Eye (tissue), 1 donor: ENCODE data around the gene AMHR2.

Experiments used
- DNase-seq: peaks from one replicate; pipeline ENCODE4 v3.0.0-alpha.2; 2015

AMHR2 gene

GRCh38 chr12:53453953-53454640 is 30.4 kb downstream of the AMHR2 start:
- no peak for DNase-seq

- no peak for DNase-seq
Measured at GRCh38 chr12:53454707-53455106, 31.1 kb downstream of the AMHR2 start.

GRCh38 chr12:53456654-53457366 is 33.2 kb downstream of the AMHR2 start:
- no peak for DNase-seq

GRCh38 chr12:53459097-53459496 is 35.4 kb downstream of the AMHR2 start:
- DNase-seq = no peak

DNA sequence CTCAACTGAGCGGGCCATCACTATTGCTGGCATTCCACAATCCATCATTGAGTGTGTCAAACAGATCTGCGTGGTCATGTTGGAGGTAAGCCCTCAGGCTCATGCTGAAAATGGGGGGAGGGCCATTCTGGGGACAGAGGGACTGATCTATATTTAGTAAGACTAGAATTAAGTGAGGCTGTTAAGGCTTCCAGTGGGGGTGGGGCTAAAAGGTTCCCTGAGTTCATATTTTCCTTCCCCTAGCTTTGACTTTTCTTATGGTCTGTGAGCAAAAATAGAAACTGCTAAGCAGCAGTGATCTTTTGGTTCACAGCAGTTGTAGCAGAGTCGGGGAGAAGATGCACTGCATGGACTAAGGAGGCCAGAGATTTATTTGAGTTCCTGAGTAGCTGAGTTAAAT is 37.4 kb downstream of the AMHR2 start:
- DNase-seq = no peak

DNA sequence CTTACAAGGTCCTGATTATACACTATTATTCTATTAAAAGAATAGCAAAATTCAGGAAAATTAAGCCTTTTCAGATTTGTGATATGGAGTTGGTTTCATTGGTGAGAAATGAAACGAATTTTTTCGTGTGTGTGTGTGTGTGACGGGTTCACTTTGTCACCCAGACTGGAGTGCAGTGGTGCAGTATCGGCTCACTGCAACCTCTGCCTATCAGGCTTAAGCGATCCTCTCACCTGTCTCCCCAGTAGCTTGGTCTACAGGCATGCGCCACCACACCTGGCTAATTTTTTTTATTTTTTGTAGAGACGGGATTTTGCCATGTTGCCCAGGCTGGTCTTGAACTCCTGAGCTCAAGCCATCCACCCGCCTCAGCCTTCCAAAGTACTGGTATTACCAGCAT is 37.9 kb downstream of the AMHR2 start:
- no peak for DNase-seq

DNA sequence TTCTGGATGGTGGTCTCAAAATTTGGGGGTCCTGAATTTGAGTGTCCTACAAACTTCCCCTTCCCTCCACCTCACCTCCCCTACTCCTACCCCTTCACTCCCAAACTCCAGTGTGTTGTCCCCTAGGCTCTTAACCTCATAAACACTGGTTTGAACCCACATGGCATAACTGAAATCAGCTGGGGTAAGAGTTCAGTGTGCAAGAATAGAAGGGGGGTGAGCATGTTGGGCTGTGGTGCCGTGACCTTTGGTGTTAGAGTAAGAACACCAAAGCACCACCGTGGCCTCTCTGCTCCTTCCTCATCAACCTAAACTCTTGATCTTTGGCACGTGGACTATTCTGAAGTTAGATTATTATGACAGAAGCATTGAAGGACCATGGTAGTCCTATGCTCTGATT is 39.3 kb downstream of the AMHR2 start:
- DNase-seq = no peak

GRCh38 chr12:53463802-53464560 is 40.3 kb downstream of the AMHR2 start:
- no peak for DNase-seq

- DNase-seq = no peak
Measured at GRCh38 chr12:53464685-53465418, 41.2 kb downstream of the AMHR2 start.

- DNase-seq = no peak
Measured at GRCh38 chr12:53465679-53466078, 42.0 kb downstream of the AMHR2 start.

DNA sequence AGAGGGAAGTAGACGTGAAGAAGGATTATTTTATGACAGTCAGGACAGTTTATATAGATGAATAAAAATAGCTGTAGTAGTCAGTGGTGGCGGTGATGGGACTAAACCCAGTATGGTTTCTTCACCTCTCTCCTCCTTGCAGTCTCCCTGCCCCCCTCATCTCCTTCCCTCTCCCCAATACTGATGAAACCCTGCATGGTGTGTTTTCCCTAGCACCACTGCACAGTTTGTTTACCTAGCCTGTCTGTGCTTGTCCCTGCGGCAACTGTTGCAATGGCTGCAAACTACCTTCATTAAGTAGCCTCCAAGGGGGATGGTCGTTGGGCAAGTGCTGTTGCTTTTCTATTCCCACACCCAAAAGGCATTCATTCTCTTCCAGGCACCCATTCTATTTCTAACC is 43.0 kb downstream of the AMHR2 start:
- DNase-seq = no peak

DNA sequence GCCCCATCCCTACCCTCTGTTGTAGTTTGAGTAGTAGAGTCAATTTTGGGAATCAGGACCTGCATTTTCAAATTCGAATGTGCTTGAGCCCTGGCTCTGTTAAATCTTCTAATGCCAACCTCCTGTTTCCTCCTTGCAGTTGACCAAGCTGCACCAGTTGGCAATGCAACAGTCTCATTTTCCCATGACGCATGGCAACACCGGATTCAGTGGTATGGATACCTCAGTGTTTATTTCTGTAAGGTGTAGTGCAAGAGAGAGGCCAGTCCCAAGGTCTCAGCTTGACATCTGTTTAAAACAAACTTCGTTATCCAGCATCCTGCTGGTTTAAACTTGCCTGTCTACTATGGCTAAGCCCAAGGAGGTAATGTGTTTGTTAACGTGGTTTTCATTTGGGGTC is 43.4 kb downstream of the AMHR2 start:
- DNase-seq = no peak

DNA sequence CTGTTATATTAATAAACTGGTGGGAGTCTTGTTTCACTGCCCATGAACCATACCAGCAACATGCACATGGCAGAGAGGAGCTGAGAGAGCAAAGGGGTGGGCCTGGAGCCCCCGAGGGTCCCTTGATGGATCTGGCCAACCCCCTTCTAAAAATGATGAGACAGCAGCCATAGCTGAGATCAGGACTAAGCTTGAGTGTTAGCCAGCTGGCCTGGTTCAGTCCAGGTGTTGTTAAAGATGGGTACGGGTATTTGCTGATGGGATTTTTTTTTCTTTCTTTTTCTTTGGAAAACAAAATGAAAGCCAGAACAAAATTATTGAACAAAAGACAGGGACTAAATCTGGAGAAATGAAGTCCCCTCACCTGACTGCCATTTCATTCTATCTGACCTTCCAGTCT is 44.2 kb downstream of the AMHR2 start:
- DNase-seq = no peak

DNA sequence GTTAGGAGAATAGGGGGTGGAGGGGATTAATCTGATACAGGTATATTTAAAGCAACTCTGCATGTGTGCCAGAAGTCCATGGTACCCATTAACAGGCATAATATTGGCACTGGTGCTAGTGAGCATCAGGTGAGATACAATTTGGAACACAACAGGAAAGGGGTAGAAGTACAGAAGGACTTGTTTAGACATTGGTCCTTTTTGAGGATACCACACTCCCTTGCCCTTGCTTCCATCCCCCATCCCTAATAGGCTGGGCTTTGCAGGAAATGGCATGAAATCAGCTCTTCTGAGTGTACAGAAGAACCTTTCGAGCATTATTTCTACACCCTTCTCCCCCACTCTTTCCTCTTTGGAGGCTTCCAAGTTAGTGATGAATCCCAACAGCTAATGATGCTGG is 44.6 kb downstream of the AMHR2 start:
- DNase-seq = no peak

GRCh38 chr12:53472056-53472582 is 48.5 kb downstream of the AMHR2 start:
- no peak for DNase-seq

DNA sequence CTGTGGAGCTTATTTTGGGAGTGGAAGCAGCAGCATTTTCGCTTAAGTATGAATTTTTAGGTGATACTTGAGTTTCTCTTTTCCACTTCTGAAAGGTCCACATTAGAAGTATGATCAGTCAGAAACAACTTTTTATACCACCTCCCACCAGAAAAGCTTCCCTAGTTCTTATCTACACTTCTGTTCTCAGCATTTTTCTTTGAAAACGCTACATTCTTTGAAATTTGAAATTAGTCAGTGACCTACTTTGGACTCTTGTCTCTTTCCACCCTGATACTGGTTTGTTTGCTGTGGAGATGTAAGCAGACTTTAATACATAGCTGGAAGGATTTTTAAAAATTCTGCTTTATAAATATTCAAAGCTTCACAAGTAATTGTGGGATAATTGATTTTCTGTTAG is 50.4 kb downstream of the AMHR2 start:
- DNase-seq = no peak

DNA sequence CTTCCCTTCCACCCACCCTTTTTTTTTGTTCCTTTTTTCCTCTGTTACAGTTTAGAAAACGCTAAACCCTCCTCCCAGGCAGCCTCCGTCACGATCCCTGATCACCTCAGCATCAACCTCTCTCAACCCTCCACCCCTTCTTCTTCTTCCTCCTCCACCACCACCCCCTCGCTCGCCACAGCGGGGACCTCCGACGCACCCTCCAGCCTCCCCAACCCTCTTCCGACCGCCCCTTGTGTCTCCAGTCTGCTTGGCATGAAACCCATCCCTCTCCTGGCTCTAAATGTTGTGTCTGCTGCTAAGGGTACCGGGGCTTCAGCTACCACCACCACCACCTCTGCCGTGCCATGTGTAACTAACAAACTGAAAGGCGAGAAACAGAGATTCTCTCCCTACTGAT is 51.2 kb downstream of the AMHR2 start:
- no peak for DNase-seq

DNA sequence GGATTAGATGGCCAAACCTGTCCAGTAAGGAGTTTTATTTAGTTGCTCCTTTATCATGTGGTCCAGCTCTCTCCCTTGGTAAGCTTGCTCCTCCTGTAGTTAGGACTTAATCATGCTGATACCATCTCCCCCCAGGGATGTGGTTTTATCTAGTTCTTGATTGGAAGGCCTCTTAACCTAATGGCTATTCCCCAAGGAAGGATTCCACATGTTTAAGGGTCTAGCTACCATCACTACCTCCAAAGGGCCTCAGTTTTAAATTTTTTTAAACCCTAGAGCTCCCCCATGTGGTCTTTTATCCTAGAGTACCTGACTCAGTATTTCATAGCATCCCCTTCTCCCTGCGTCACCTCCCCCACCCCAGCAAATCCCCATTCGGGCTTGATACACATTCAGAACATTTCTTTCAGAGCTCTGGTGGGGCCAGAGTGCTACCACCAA is 53.1 kb downstream of the AMHR2 start:
- DNase-seq = no peak

- DNase-seq = no peak
Measured at GRCh38 chr12:53478865-53479264, 55.2 kb downstream of the AMHR2 start.

DNA sequence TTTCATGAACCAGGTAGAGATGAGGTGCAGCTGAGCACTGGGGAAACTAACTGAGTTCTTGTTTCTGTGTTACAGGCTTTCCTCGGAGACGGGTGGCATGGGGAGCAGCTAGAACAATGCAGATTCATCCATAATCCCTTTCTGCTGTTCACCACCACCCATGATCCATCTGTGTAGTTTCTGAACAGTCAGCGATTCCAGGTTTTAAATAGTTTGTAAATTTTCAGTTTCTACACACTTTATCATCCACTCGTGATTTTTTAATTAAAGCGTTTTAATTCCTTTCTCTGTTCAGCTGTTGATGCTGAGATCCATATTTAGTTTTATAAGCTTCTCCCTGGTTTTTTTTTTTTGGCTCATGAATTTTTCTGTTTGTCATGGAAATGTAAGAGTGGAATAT is 55.7 kb downstream of the AMHR2 start:
- DNase-seq = no peak

DNA sequence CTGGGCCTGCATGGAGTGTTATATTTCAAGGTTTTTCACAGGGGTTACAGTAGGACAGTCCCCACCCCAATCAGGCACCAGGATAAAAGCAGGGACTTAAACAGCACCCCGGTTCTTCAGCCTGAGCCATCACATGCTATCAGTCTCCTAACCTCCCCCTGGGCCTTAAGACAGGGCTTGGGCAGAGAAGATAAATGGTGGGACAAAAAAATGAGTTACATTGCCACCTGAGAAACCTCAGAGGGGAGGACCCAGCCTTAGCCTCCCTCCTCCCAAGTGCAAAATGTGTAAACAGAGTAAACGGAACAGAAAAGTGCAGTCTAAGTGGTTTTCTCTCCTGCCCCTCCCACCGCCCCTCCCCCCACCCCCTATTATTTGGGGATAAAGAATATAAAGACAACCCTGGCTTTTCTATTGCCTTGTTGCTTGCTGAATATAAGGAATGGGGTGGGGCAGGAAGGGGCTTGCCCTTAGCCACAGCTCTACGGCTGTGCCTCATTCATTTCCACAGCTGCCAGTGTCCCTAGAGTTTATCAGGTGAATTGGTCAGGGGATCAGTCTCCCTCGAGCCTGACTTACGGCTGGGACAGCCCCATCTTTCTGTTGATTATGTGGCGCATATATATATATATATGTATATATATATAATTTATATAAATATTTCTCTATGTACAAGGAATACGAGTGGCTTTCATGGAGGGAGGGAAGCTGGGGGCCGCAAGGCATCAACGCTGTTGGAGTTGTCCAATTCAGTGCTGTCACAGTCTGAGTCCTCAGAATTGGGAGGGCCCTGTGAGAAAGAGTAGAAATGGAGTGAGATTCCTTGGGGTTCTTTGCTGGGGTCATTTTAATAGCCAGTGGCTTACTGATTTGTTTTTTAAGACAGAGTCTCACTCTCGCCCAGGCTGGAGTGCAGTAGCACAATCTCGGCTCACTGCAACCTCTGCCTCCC is 57.1 kb downstream of the AMHR2 start:
- DNase-seq = no peak
